ENCODE measurements around the gene STK38. TPM values are rescaled to one million over a fixed set of nuclear protein-coding genes. Genes with fewer than 3 reads are reported as not detected.

STK38 gene
- total and polyA plus RNA-seq, 2 of the 8 experiments (the other 6 are each of a cell fraction or from before 2014, with no cell fraction given) = 8.1 to 19.8 TPM

DNA sequence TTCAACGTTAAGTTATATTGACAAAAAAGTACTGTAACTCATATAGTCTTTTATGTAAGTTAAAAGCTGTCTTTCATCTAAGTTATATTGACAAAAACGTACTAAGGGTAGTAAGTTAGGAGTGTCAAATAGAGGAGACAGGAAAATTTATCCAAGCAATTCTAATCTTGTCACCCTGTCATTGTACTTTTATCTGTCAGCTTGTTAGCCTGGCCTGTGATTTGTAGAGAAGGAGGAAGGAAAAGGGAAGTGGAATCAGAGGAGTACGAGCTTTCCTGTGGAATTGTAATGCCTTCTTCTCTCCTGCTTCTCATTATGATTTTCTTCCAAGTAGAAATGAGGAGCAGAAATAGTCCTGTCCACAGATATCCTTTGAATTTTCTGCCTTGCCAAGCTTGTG is 85.6 kb downstream of the STK38 start:
- peaks cover 0 to 71% of the 10 kb centered on the region in 2 experiments; a peak in 3 of 4 replicates for H3K79me2 ChIP-seq (ENCODE audit: control insufficient read depth in 1 of 2, insufficient read depth in 2 of 2, low read length in 2 of 2)
- CTCF ChIA-PET (ENCODE audit: partially characterized antibody) = no interaction called here
- H3K9me3 ChIP-seq (ENCODE audit: insufficient read depth in 2 of 2, low read depth in 1 of 2, low read length in 1 of 2) = no peaks in the 10 kb centered on the region
- no peak overlapping the region for H3K23ac ChIP-seq (ENCODE audit: insufficient read length)
- H3K18ac ChIP-seq (ENCODE audit: extremely low read depth, low read length) = no peak overlapping the region
- H4K91ac ChIP-seq (replicated peaks; ENCODE audit: insufficient read length, low read length) = no peak overlapping the region
- no peaks in the 10 kb centered on the region for H3K27me3 ChIP-seq (replicated peaks in 1 of 4; ENCODE audit: control insufficient read depth in 3 of 4, extremely low read depth in 1 of 4, insufficient read depth in 3 of 4, low read length in 3 of 4)
- no peak overlapping the region for H4K8ac ChIP-seq (ENCODE audit: extremely low read depth, insufficient read depth, low read length)
- no peak overlapping the region for H3K56ac ChIP-seq (replicated peaks; ENCODE audit: insufficient read length, low read depth, low read length)
- H3K27ac ChIP-seq (ENCODE audit: low read depth, low read length) = no peak overlapping the region
- no peak overlapping the region for H2BK20ac ChIP-seq (ENCODE audit: low read length)
- H2BK15ac ChIP-seq (ENCODE audit: low read length) = no peak overlapping the region
- no peaks in the 10 kb centered on the region for H3K79me1 ChIP-seq (ENCODE audit: low read depth, low read length)
- H4K20me1 ChIP-seq (replicated peaks in 1 of 2; ENCODE audit: control insufficient read depth in 1 of 2, insufficient read depth in 2 of 2, low read length in 2 of 2) = no peaks in the 10 kb centered on the region
- no peak overlapping the region for H2AFZ ChIP-seq (ENCODE audit: low read length)
- no peak overlapping the region for H3K9ac ChIP-seq (replicated peaks in 1 of 4; ENCODE audit: extremely low read depth in 1 of 4, low read depth in 3 of 4, low read length in 3 of 4)
- no peak for TF ChIP-seq GTF2F1 (IDR thresholded peaks at IDR 0.05; ENCODE audit: borderline replicate concordance, low read depth, low read length)
- TF ChIP-seq CTBP2 (IDR thresholded peaks at IDR 0.05; ENCODE audit: borderline replicate concordance, insufficient read depth, insufficient read length, low read length) = no peak
- no peak for TF ChIP-seq RFX5 (IDR thresholded peaks at IDR 0.05; ENCODE audit: borderline replicate concordance, low read depth, low read length)
- no peak for TF ChIP-seq ASH2L (IDR thresholded peaks at IDR 0.05; ENCODE audit: low read length)
- no peak for TF ChIP-seq KDM5A (IDR thresholded peaks at IDR 0.05; ENCODE audit: low read length)
- TF ChIP-seq RNF2 (IDR thresholded peaks at IDR 0.05; ENCODE audit: borderline replicate concordance, low read depth, low read length, missing control alignments, poor library complexity, severe bottlenecking) = no peak
- TF ChIP-seq, protein P1, sequence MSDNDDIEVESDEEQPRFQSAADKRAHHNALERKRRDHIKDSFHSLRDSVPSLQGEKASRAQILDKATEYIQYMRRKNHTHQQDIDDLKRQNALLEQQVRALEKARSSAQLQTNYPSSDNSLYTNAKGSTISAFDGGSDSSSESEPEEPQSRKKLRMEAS (IDR thresholded peaks at IDR 0.05) = no peak
- TF ChIP-seq RAD21 (IDR thresholded peaks at IDR 0.05 in 1 of 2, conservative IDR thresholded peaks at IDR 0.05 in 1 of 2; ENCODE audit: low read depth in 2 of 2, low read length in 2 of 2) = no peak
- TF ChIP-seq KDM4A (IDR thresholded peaks at IDR 0.05; ENCODE audit: low read depth, low read length, severe bottlenecking) = no peak
- TF ChIP-seq MAFK (IDR thresholded peaks at IDR 0.05; ENCODE audit: low read depth, low read length) = no peak
- no peak overlapping the region for H2BK12ac ChIP-seq (ENCODE audit: low read depth, low read length)
- POLR2A ChIA-PET (ENCODE audit: partially characterized antibody) = no interaction called here
- no peak overlapping the region for H2AK5ac ChIP-seq (ENCODE audit: low read depth, low read length)
- H3K14ac ChIP-seq (ENCODE audit: insufficient read length) = no peak overlapping the region
- H4K5ac ChIP-seq (ENCODE audit: insufficient read length, low read depth, low read length) = no peak overlapping the region
- FAIRE-seq = no peak
- WGBS, 2 experiments (ENCODE audit: extremely low coverage in 1 of 2, insufficient coverage in 1 of 2, insufficient read length in 1 of 2, insufficient replicate concordance in 2 of 2, low coverage in 1 of 2, low lambda C conversion rate in 2 of 2, missing lambda C conversion rate in 1 of 2) = 89% methylated on average over 3 of the region's 3 CpGs; no CpG with 5 or more reads in 1 of the 2 experiments
- no peak overlapping the region for H2BK120ac ChIP-seq (replicated peaks; ENCODE audit: low read depth, low read length)
- no peak overlapping the region for H3K4me3 ChIP-seq (ENCODE audit: extremely low read depth in 1 of 4, insufficient read depth in 2 of 4, low read depth in 3 of 4, low read length in 4 of 4)
- no peak overlapping the region for H3K4ac ChIP-seq (replicated peaks; ENCODE audit: insufficient read length, low read depth, low read length)
- H3K4me1 ChIP-seq (replicated peaks in 1 of 4; ENCODE audit: control insufficient read depth in 3 of 4, insufficient read depth in 4 of 4, low read length in 3 of 4) = peaks cover 0 to 5% (median 0%) of the 10 kb centered on the region in 4 experiments; a peak in 1 of 7 replicates
- no peak overlapping the region for H3K4me2 ChIP-seq (ENCODE audit: insufficient read depth in 1 of 2, low read depth in 2 of 2, low read length in 2 of 2)
- H2BK5ac ChIP-seq (ENCODE audit: low read depth, low read length) = no peak overlapping the region
- no peak for DNase-seq (ENCODE audit: low read depth in 1 of 2, low spot score in 2 of 2)
- no peaks in the 10 kb centered on the region for H3K36me3 ChIP-seq (ENCODE audit: control insufficient read depth in 2 of 4, insufficient read depth in 4 of 4, low read length in 3 of 4)
- H3K23me2 ChIP-seq (ENCODE audit: low read depth, low read length) = no peaks in the 10 kb centered on the region

All from H1 (cell line).